BE2C (cell line): ENCODE measurements around the gene ADAMTS17.
A peak's percentile ranks its signal among the peaks of the same experiment; 100 is the strongest.
"Not testable (repeated sequence)": the region's sequence is repeated elsewhere in the genome, so short reads cannot be mapped to it uniquely, and the experiment has no call there.

Experiments
- DNase-seq: peaks from one replicate; pipeline ENCODE4 v3.0.0-alpha.2; 2020
- H3K27me3 ChIP-seq: fragments of 250-450 bp; sonication (Bioruptor Pico); 2 replicates; pipeline ENCODE4 v1.5.1; 2020; ENCODE audit warnings: mild to moderate bottlenecking
- H3K36me3 ChIP-seq: fragments of 250-450 bp; sonication (Bioruptor Pico); 2 replicates; pipeline ENCODE4 v1.5.1; 2020; ENCODE audit warnings: mild to moderate bottlenecking
- H3K4me1 ChIP-seq: fragments of 250-450 bp; sonication (Bioruptor Pico); 2 replicates; pipeline ENCODE4 v1.5.1; 2020
- H3K4me3 ChIP-seq: 2 replicates; pipeline ENCODE4 v1.5.1; 2011; ENCODE audit warnings: low read depth, low read length
- H3K9me3 ChIP-seq: fragments of 250-450 bp; sonication (Bioruptor Pico); 2 replicates; pipeline ENCODE4 v1.5.1; 2020
- TF ChIP-seq, protein P1 (sequence below): IDR thresholded peaks from 2 replicates; pipeline ENCODE4 v1.5.1; 2012; ENCODE audit warnings: mild to moderate bottlenecking, low read depth, low read length

ADAMTS17 gene

DNA sequence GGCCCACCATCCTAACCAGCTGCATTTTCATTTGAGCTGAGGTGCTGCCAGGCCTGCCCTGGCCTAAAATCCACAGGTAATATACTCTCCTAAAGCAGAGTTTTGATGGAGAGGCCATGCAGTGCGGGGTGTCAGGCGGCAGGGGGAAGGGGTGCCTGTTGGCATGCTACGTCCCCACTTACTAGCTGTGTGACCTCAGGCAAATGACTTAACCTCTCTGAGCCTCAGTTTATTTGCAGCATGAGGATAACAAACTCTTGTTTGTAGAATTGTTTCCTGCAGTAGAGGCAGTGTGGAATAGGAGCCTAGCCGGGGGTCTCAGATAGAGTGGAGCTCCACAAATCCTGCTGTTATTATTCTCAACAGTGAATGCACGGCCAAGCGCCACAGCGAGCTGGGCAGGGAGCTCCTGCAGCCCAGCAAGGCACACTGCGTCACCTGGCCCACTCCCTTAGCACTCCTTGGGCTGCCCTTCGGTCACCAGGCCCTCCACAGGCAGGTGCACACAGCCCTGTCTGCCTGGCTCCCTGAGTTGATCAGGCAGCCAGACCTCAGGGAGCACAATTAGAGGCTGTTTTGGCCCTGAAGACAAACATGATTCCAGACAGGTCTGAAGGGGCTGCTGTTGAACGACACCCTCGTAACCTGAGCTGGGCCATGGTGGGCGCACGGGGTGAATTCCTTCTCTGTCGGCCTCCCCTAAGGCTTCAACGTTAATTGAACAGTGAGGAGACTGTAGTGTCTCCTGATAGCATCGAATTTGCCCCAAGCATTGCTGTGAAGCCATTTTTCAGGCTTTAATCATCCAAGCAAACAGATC, 359.7 kb downstream of the ADAMTS17 start:
- DNase-seq = peak; percentile 47
- H3K9me3 ChIP-seq = no peaks in the 10 kb centered on the region
- no peaks in the 10 kb centered on the region for H3K36me3 ChIP-seq
- peaks cover 5% of the 10 kb centered on the region for H3K4me1 ChIP-seq
- TF ChIP-seq, protein P1, sequence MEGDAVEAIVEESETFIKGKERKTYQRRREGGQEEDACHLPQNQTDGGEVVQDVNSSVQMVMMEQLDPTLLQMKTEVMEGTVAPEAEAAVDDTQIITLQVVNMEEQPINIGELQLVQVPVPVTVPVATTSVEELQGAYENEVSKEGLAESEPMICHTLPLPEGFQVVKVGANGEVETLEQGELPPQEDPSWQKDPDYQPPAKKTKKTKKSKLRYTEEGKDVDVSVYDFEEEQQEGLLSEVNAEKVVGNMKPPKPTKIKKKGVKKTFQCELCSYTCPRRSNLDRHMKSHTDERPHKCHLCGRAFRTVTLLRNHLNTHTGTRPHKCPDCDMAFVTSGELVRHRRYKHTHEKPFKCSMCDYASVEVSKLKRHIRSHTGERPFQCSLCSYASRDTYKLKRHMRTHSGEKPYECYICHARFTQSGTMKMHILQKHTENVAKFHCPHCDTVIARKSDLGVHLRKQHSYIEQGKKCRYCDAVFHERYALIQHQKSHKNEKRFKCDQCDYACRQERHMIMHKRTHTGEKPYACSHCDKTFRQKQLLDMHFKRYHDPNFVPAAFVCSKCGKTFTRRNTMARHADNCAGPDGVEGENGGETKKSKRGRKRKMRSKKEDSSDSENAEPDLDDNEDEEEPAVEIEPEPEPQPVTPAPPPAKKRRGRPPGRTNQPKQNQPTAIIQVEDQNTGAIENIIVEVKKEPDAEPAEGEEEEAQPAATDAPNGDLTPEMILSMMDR = no peak
- H3K27me3 ChIP-seq = no peaks in the 10 kb centered on the region
- no peak overlapping the region for H3K4me3 ChIP-seq

DNA sequence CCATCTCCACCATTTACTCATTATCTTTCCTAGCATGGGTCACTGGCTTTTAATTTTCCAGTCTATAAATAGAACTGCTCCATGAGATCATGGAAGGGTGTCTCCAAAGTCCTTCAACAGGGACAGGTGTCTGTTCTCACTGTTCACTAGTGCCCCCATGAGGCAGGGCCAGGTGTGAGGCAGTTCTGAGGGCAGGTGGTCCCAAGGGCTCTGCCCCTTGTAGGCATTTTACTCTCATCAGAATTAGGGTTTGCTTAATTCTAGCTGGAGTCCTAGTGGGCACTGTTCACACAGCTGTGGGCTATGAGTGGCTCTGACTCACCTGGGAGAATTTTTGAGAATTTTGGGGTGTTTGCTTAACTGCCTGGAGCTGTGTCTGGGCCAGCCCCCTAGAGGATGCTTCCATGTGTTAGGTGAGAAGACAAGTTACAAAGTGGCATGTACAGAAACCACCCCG, 360.6 kb downstream of the ADAMTS17 start:
- Histone ChIP-seq H3K4me1 (peaks cover 5% of the 10 kb centered on the region), H3K4me3 (no peak overlapping the region), H3K9me3 (no peaks in the 10 kb centered on the region), H3K27me3 (no peaks in the 10 kb centered on the region), H3K36me3 (no peaks in the 10 kb centered on the region)
- DNase-seq = no peak
- TF ChIP-seq, protein P1 = peak; percentile 24

DNA sequence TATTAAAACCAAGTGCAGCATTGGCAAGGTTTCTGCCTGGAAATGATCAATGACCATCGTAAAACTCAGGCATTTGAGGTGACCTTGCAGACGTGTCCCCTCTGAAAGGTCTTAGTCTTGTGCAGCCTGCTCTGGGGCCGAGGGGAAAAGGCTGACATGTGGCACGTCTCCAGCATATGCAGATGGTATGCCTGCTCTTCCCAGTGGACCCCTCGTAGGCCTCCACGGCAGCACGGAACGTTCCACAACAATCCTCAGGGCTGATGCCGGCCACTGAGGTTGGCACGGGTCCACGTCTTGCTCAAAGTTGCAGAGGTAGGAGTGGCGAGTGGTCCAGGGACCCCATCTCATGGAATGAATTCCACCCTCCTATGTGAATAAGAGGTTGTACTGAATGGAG, 361.0 kb downstream of the ADAMTS17 start:
- TF ChIP-seq, protein P1 = no peak
- no peak overlapping the region for H3K4me3 ChIP-seq
- peaks cover 5% of the 10 kb centered on the region for H3K4me1 ChIP-seq
- H3K36me3 ChIP-seq = no peaks in the 10 kb centered on the region
- no peaks in the 10 kb centered on the region for H3K27me3 ChIP-seq
- H3K9me3 ChIP-seq = no peaks in the 10 kb centered on the region
- no peak for DNase-seq

DNA sequence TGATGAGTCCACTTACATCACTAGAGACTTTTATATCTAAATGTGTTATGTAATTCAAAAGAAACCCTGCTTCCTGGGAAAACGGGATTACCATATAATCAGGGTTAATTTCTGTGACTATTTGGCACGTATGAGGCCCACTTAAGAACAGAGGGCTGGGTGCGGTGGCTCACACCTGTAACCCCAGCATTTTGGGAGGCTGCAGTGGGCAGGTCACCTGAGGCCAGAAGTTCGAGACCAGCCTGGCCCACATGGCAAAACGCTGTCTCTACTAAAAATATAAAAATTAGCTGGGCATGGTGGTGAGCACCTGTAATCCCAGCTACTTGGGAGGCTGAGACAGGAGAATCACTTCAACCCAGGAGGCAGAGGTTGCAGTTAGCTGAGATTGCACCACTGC, 361.9 kb downstream of the ADAMTS17 start:
- H3K36me3 ChIP-seq, H3K4me1 ChIP-seq, DNase-seq, H3K9me3 ChIP-seq, H3K4me3 ChIP-seq, H3K27me3 ChIP-seq: not testable (repeated sequence)

DNA sequence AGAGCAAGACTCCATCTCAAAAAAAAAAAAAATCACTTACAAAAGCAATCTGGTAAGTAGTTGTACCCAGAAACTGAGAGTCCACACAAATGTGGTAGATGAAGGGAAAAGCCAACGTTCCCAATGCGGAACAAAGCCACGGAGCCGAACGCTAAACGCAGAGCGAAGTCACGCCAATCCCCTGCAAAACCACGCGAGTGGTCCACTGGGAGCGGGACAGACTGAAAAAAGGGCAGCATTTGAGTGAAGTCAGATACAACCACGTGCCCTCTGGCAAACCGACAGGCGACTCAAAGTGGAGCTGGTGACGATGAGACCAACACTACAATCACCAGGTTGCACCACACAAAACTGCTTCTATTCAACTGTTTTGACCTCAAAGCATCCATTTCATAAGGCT, 362.4 kb downstream of the ADAMTS17 start:
- no peak overlapping the region for H3K4me3 ChIP-seq
- H3K27me3 ChIP-seq = no peaks in the 10 kb centered on the region
- no peaks in the 10 kb centered on the region for H3K9me3 ChIP-seq
- no peak for DNase-seq
- TF ChIP-seq, protein P1 = no peak
- peaks cover 5% of the 10 kb centered on the region for H3K4me1 ChIP-seq
- H3K36me3 ChIP-seq = no peaks in the 10 kb centered on the region

DNA sequence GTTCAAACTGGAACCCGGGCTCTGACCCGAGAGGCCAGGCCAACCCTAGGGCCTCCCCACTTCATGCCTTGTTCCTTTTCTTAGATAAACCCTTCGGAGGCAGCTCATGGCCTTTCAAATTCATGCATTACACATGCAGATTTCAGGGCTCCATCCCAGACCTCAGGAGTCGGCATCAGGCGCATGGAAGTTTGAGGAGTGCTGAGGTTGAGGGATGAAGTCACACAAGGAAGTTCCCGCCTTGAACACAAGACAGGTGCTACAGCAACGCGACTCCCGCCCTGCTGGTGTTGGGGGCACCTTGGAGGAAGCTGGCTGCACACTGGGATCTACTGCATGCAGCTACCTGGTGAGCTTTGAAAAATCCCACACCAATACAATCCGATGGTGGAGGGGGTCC, 363.3 kb downstream of the ADAMTS17 start:
- no peak overlapping the region for H3K4me3 ChIP-seq
- no peak for DNase-seq
- H3K9me3 ChIP-seq = no peaks in the 10 kb centered on the region
- no peaks in the 10 kb centered on the region for H3K36me3 ChIP-seq
- TF ChIP-seq, protein P1 = no peak
- no peaks in the 10 kb centered on the region for H3K27me3 ChIP-seq
- H3K4me1 ChIP-seq = peaks cover 5% of the 10 kb centered on the region
